CD4-positive, alpha-beta T cell treated with Interleukin-6 at 100 ng/mL for 8 hours (primary cell): Measurements from ENCODE around the gene ELMO1.

Experiments used
- DNase-seq: peaks from one replicate; pipeline ENCODE4 v3.0.0-alpha.2; 2020; ENCODE audit warnings: mixed read lengths, low spot score

Gene ELMO1

GRCh38 chr7:37368540-37368939, 80.1 kb downstream of the ELMO1 start:
- no peak for DNase-seq

GRCh38 chr7:37367010-37367409, 81.7 kb downstream of the ELMO1 start:
- DNase-seq = no peak

DNA sequence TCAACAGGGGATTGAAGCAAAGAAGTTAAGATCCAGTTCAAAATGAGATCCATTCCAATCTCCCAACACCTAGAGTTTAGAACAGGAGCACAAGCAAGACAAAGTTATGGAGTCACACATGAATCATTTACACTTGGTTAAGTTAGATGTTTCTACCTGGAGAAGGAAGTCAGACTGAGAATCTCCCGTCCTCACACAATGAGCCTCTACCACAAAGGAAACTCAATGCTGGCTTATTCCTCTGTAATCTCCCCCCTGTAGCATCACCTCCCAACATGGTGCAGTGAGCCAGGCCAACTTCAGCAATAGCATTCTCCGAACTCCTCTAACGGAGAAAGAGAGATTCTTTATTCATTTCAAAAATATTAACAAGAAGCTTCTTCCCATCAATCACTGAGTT, 82.2 kb downstream of the ELMO1 start:
- no peak for DNase-seq

DNA sequence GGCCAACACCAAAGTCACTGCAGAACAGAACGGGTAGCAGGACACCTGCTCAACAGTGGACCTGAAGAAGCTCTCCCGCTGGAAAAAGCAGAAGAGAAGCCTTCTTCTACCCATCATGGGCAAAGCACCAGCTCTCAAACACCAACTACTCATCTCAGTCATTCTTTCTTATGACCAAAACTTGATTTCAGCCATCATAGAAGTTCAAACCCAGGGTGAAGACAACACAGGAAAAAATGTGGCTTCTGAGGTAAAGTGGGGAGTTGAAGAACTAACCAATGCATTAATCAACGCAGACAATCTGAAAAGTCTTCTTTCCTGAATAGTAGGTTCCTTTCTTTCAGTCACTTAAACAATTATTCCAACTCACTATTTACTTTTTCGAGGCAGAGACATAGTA, 83.3 kb downstream of the ELMO1 start:
- peak; percentile 14 for DNase-seq

- no peak for DNase-seq
These were observed 83.8 kb downstream of the ELMO1 start for GRCh38 chr7:37364856-37365255.

DNA sequence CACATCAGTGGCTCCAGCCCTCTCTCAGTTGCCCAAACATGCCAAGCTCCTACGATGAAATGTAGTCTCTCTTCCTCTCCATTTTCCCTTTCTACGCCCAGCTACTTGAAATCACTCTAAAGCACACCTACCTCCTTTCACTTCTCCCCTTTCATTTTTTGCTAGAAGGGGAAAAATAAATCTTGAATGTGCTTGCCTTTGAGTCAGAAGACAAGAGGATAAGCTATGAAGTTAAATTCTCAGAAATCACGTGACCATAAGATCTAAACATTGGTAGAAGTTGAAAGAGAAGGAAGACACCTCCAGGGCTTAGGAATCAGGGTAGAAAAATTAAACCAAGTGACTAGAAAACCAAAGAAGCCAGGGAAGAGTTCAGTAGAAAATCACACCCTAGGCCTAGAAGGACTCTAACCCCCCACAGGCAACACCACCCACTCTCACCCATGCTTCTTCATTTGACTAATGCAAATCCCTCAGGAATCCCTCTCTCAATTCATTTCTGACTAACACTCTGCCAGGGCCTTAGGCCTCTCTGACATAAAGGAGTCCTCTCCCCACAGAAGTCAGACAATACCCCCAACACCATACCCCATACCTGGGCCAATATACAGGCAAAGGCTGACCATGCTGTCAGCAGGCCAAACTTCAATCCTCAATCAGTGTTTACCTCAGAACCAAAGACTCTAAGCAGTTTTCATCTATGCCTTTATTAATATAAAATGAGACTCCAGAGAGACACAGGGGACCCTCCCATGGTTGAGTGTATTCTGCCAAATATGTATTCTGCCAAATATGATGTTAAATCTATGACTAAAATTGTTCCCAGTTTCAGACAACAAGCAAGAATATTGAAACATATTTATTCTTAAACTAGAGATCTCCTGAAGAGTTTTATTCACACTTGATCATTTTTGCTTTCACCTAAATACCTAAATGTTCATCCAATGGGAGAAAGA, 84.8 kb downstream of the ELMO1 start:
- peak; percentile 26 for DNase-seq

DNA sequence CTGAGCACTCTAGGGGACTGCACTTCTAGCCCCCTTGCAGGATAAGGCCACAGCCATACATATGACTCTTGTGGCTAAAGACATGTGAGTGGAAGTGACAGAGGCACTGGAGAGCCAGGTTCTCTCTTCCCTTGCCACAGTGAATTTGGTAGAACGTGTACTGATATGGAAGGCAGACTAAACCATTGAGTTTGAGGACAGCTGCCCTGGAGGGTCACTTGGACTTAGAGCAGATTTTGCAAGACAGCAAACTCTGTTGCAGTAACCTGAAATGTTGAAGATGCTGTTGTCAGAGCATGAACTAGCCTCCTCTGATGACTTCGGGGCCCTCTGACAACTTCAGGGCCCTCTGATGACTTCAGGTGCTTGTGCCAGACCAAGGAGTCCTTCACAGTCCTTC, 85.9 kb downstream of the ELMO1 start:
- DNase-seq = no peak

GRCh38 chr7:37360484-37360883, 88.2 kb downstream of the ELMO1 start:
- no peak for DNase-seq

DNA sequence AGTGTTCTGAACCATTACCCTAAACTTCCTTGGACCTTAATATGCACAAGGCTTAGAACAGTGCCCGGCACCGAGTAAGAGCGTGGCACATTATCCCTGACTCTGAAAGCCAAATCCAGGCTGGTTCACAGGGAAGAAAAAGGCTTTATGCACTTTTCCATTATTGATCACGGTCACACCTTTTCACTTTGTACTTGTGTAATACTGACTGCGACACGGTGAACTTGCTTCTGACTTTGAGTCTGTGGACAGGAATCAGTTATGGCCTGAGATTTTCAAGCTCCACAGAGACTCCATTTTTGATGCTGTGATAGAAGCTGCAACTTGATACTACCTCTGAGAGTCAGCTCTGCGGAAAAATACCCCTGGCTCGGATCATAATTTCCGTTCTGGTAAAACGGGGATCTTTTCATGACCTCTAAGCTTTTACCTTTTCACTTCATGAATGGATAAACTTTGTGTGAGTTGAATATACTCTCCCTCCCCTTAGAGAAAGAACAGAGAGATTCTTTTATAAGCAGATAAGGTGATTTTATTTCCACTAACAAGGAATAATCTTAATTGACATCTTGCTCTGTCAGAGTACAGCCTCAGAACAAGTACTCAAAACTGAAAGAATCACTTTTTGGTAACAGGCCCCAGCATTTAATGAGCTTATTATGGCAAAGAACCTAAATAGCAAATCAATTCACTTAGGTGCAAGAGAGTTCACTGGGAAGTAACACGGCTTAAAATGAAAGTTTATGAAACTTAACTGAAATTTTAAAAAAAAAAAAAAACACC, 88.8 kb downstream of the ELMO1 start:
- DNase-seq = no peak

GRCh38 chr7:37359180-37359579, 89.5 kb downstream of the ELMO1 start:
- no peak for DNase-seq

GRCh38 chr7:37357637-37357996, 91.0 kb downstream of the ELMO1 start:
- no peak for DNase-seq

DNA sequence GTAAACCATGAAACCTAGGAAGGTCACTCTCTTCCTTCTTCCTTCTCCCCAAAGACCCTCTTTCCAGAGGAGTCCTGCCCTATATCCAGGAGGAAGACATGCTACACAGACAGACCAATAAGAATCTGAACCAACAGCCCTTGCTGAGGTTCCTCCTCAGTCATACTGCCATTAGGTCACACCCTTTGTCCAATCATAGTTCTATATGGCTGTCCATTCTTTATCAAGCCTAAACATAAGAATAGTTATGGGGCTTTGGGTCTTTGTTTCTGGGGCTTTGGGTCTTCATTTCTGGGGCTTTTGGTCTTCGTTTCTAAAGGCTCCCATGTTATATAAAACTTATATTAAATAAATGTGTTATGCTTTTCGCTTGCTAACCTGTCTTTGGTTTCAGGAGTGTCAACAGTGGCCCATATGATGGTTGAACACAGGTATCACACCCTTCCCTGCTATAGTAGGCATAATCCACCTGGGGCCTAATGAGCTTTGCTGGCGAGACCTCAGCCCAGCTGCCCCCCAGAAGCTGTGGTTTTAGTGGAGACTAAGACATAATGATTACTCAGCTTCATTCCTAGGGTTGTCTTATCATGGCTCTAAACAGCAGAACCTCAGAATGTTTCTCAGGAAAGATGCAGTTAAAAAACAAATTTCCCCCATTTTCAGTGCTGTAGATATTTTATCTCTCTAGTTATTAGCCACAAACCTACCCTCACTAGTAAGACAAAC, 91.6 kb downstream of the ELMO1 start:
- no peak for DNase-seq

GRCh38 chr7:37354656-37355131, 94.0 kb downstream of the ELMO1 start:
- peak; percentile 27 for DNase-seq

GRCh38 chr7:37353949-37354655, 94.6 kb downstream of the ELMO1 start:
- no peak for DNase-seq

DNA sequence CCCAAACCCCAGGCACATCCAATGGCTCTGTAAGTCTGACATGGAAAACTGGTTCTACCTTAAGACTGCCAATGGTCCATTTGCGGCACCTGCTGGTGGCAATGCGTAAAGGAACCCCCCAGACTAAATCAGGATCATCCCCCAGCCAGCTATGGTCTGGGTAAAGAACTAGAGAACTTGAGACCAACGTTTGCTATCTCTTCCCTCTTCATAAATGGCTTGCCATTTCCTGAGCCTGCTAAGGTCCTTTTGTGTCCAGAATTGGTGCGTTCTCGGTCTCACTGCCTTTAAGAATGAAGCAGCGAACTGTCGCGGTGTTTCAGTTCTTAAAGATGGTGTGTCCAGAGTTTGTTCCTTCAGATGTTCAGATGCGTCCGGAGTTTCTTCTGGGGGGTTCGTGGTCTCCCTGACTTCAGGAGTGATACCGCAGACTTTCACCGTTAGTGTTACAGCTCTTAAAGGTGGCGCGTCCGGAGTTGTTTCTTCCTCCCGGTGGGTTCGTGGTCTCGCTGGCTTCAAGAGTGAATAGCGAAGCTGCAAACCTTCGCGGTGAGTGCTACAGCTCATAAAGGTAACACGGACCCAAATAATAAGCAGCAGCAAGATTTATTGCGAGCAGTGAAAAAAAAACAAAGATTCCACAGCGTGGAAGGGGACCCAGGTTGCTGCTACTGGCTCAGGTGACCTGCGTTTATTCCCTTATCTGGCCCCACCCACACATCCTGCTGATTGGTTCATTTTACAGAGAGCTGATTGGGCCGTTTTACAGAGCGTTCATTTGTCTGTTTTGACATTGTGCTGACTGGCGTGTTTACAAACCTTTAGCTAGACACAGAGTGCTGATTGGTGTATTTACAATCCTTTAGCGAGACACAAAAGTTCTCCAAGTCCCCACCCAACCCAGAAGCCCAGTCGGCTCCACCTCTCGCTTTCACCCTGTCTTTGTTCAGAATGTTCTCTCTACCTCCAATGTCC, 95.4 kb downstream of the ELMO1 start:
- peak; percentile 83 for DNase-seq

- DNase-seq = no peak
These were observed 96.3 kb downstream of the ELMO1 start for GRCh38 chr7:37352251-37352880.

DNA sequence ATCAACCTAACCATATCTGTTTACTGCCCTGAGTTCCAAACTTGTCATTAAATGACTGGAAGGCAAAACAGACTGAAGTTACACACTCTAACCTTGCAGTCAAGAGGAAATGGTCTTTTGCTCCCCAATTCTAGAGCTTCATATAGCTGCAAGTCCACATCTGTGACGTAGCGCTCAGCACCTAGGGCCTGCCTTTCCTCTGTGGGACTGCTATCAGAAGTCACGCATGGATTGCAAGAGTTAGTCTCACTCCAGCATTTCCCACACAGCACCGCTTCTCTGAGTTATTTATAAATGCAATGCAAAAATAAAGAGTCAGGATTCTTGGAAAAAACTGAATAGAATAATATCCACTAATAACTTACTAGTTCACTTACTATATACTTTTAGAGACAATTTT, 96.9 kb downstream of the ELMO1 start:
- no peak for DNase-seq

GRCh38 chr7:37349979-37350590, 98.6 kb downstream of the ELMO1 start:
- no peak for DNase-seq

DNA sequence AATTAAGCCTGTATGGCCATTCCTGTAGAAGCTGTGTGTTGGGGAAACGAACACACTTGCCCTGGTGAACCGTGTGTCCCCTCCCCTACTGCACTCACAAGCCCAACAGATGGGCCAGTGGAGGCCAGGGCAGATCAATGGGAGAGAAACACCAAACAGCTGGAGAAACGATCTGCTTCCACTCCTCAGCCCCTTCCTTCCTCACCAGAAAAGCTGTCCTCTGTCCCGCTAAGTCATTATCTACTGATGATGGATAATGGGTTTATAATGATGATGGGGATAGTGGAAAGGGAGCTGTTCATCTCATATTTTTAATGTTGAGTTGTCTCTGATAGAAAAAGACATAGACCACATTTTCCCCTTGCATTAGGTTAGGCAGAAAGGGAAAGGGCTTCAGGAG, 99.7 kb downstream of the ELMO1 start:
- no peak for DNase-seq

DNA sequence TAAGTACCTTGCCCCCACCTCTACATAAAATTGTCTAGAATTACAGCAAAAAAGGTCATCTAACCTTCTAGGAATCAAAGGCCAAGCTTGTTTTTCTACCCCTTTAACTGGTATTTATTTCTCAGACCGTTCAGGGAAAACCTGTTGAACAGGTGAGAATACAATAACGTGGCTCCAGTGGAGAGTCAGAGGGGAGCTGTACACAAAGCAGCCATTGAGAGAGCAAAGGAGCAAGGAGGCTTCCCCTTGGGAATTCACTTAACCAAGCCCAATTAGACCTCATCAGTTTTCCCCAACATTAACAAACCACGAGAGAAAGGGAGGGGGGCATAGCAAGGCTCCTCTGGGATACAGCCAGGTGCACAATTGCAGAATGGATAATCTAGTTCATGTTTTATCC, 101.9 kb downstream of the ELMO1 start:
- no peak for DNase-seq
